OCI-LY3 (cell line): Measurements from ENCODE around the gene PITPNM2.
"Not testable (repeated sequence)": the region's sequence is repeated elsewhere in the genome, so short reads cannot be mapped to it uniquely, and the experiment has no call there.

Experiments used
- H2AFZ ChIP-seq: fragments of 200-600, 300-600 bp; shearing (Covaris generic); 2 replicates; pipeline ENCODE4 v1.6.0; 2014; ENCODE audit warnings: antibody characterized with exemption, low read depth, low read length
- H3K27ac ChIP-seq: fragments of 200-600, 300-600 bp; sonication (generic); 2 replicates; pipeline ENCODE4 v1.5.1; 2014; ENCODE audit warnings: mild to moderate bottlenecking, low read length, moderate library complexity, mixed read lengths
- H3K27me3 ChIP-seq: fragments of 200-600, 300-600 bp; sonication (generic); 2 replicates; pipeline ENCODE4 v1.6.1; 2014; ENCODE audit warnings: low read depth, low read length, mixed read lengths
- H3K36me3 ChIP-seq: fragments of 200-600, 300-600 bp; sonication (generic); replicated peaks from 2 replicates; pipeline ENCODE3; 2014; ENCODE audit warnings: low read depth, low read length, mixed read lengths
- H3K4me1 ChIP-seq: fragments of 300-600, 200-600 bp; sonication (generic); 2 replicates; pipeline ENCODE4 v1.6.1; 2014; ENCODE audit warnings: low read length, mixed read lengths
- H3K4me2 ChIP-seq: fragments of 200-600, 300-600 bp; sonication (generic); 2 replicates; pipeline ENCODE4 v1.6.1; 2014; ENCODE audit warnings: low read length, mixed read lengths
- H3K4me3 ChIP-seq: fragments of 300-600, 200-600 bp; sonication (generic); 2 replicates; pipeline ENCODE4 v1.5.1; 2014; ENCODE audit warnings: antibody characterized with exemption, mild to moderate bottlenecking, low read length, moderate library complexity
- H3K79me2 ChIP-seq: fragments of 300-600, 200-600 bp; shearing (Covaris generic); 2 replicates; pipeline ENCODE4 v1.6.1; 2014; ENCODE audit warnings: mild to moderate bottlenecking, low read length, mixed read lengths
- H3K9ac ChIP-seq: fragments of 300-600, 200-600 bp; shearing (Covaris generic); 2 replicates; pipeline ENCODE4 v1.6.0; 2014; ENCODE audit warnings: mild to moderate bottlenecking, low read length, moderate library complexity
- H3K9me3 ChIP-seq: fragments of 200-600, 300-600 bp; shearing (Covaris generic); 2 replicates; pipeline ENCODE4 v1.6.1; 2014; ENCODE audit warnings: low read length, mixed read lengths; ENCODE audit not compliant: insufficient read depth
- H4K20me1 ChIP-seq: fragments of 200-600, 300-600 bp; sonication (generic); 2 replicates; pipeline ENCODE4 v1.6.1; 2016; ENCODE audit warnings: low read length, mixed read lengths; ENCODE audit not compliant: insufficient read depth
- CTCF ChIP-seq: fragments of 200-600, 300-600 bp; sonication (generic); IDR thresholded peaks from 2 replicates; pipeline ENCODE4 v1.5.1; 2014; ENCODE audit warnings: antibody characterized with exemption, low read length, low read depth
- EZH2phosphoT487 ChIP-seq: fragments of 200-600 bp; shearing (Covaris generic); IDR thresholded peaks from 2 replicates; pipeline ENCODE4 v1.6.1; 2018; ENCODE audit warnings: antibody characterized with exemption, mixed run types, low read depth

The PITPNM2 gene

GRCh38 chr12:123105211-123105826 lies 45.6 kb downstream of the PITPNM2 start:
- no peak overlapping the region for H3K9ac ChIP-seq

GRCh38 chr12:123104809-123105208 lies 46.1 kb downstream of the PITPNM2 start:
- H3K4me1 ChIP-seq = no peaks in the 10 kb centered on the region

More at GRCh38 chr12:123105211-123105826, 45.6 kb downstream of the PITPNM2 start:
- no peaks in the 10 kb centered on the region for H3K79me2 ChIP-seq
- H2AFZ ChIP-seq = no peak overlapping the region
- no peak for TF ChIP-seq EZH2phosphoT487
- TF ChIP-seq CTCF = no peak
- H3K27me3 ChIP-seq = no peaks in the 10 kb centered on the region
- no peak overlapping the region for H3K4me3 ChIP-seq
- no peak overlapping the region for H3K4me2 ChIP-seq
- H3K27ac ChIP-seq = no peak overlapping the region
- no peaks in the 10 kb centered on the region for H3K9me3 ChIP-seq
- no peaks in the 10 kb centered on the region for H3K4me1 ChIP-seq
- no peaks in the 10 kb centered on the region for H4K20me1 ChIP-seq
- no peaks in the 10 kb centered on the region for H3K36me3 ChIP-seq

GRCh38 chr12:123104094-123104493 lies 46.8 kb downstream of the PITPNM2 start:
- not testable (repeated sequence) for H3K79me2 ChIP-seq, H3K9ac ChIP-seq, H3K27ac ChIP-seq, H3K4me2 ChIP-seq, H4K20me1 ChIP-seq, H3K27me3 ChIP-seq, H3K36me3 ChIP-seq, H3K4me1 ChIP-seq, H3K9me3 ChIP-seq, H2AFZ ChIP-seq, H3K4me3 ChIP-seq

More at GRCh38 chr12:123104809-123105208, 46.1 kb downstream of the PITPNM2 start:
- no peaks in the 10 kb centered on the region for H3K9me3 ChIP-seq
- no peak overlapping the region for H3K4me3 ChIP-seq
- H2AFZ ChIP-seq = no peak overlapping the region
- no peak overlapping the region for H3K27ac ChIP-seq
- no peak overlapping the region for H3K4me2 ChIP-seq
- H3K27me3 ChIP-seq = no peaks in the 10 kb centered on the region
- H3K36me3 ChIP-seq = no peaks in the 10 kb centered on the region
- no peak for TF ChIP-seq CTCF
- TF ChIP-seq EZH2phosphoT487 = no peak
- H4K20me1 ChIP-seq = no peaks in the 10 kb centered on the region
- H3K79me2 ChIP-seq = no peaks in the 10 kb centered on the region
- H3K9ac ChIP-seq = no peak overlapping the region

- TF ChIP-seq EZH2phosphoT487 = no peak
- TF ChIP-seq CTCF = no peak
- Histone ChIP-seq H3K27ac (no peak overlapping the region), H3K79me2 (no peaks in the 10 kb centered on the region), H3K4me3 (no peak overlapping the region), H3K9ac (no peak overlapping the region), H3K36me3 (no peaks in the 10 kb centered on the region), H3K4me2 (no peak overlapping the region), H4K20me1 (no peaks in the 10 kb centered on the region), H3K4me1 (no peaks in the 10 kb centered on the region), H3K27me3 (no peaks in the 10 kb centered on the region), H2AFZ (no peak overlapping the region), H3K9me3 (no peaks in the 10 kb centered on the region)
Measured at GRCh38 chr12:123102781-123103503, 47.9 kb downstream of the PITPNM2 start.
